Measurements from ENCODE around the gene ART1. TPM values are rescaled to one million over a fixed set of nuclear protein-coding genes. Genes with fewer than 3 reads are reported as not detected.
"Not testable (repeated sequence)": the region's sequence is repeated elsewhere in the genome, so short reads cannot be mapped to it uniquely, and the experiment has no call there.

Gene ART1
- not detected for polyA plus RNA-seq (2013, experiment 1 of 2)
- not detected for polyA plus RNA-seq (2013, experiment 2 of 2)

- H3K27ac ChIP-seq (ENCODE audit: low read depth, low read length, severe bottlenecking) = no peak within 1 kb of the TSS
Measured at GRCh38 chr11:3644817-3645235, at the start of gene ART1. ART1 (plus strand) TSS chr11:3645128; CDS start chr11:3659214, 14,086 bp downstream.

GRCh38 chr11:3597743-3598142 is 47.2 kb upstream of the ART1 start:
- H3K4me3 ChIP-seq (ENCODE audit: extremely low read depth, insufficient read depth, low read length, poor library complexity, severe bottlenecking); H3K4me1 ChIP-seq (ENCODE audit: control insufficient read depth, insufficient read depth, low read length, poor library complexity, severe bottlenecking); H3K9me3 ChIP-seq (ENCODE audit: control insufficient read depth, low read length); H3K36me3 ChIP-seq (ENCODE audit: control insufficient read depth, insufficient read depth, low read length); H3K27ac ChIP-seq (ENCODE audit: low read depth, low read length, severe bottlenecking): not testable (repeated sequence)
- WGBS, 2 experiments (ENCODE audit: insufficient coverage in 2 of 2) = 93% methylated on average over 14 of the region's 15 CpGs

More at GRCh38 chr11:3644817-3645235, at the start of gene ART1:
- H3K9me3 ChIP-seq (ENCODE audit: control insufficient read depth, low read length) = peaks cover 10% of the 10 kb centered on the region
- no peaks in the 10 kb centered on the region for H3K36me3 ChIP-seq (ENCODE audit: control insufficient read depth, insufficient read depth, low read length)
- WGBS, 2 experiments (ENCODE audit: insufficient coverage in 2 of 2) = 93 to 100% methylated on average over 2 of the region's 4 CpGs
- H3K4me3 ChIP-seq (ENCODE audit: extremely low read depth, insufficient read depth, low read length, poor library complexity, severe bottlenecking) = no peak within 1 kb of the TSS
- H3K4me1 ChIP-seq (ENCODE audit: control insufficient read depth, insufficient read depth, low read length, poor library complexity, severe bottlenecking) = no peaks in the 10 kb centered on the region

- H3K4me3 ChIP-seq (ENCODE audit: extremely low read depth, insufficient read depth, low read length, poor library complexity, severe bottlenecking); H3K36me3 ChIP-seq (ENCODE audit: control insufficient read depth, insufficient read depth, low read length); H3K27ac ChIP-seq (ENCODE audit: low read depth, low read length, severe bottlenecking); H3K4me1 ChIP-seq (ENCODE audit: control insufficient read depth, insufficient read depth, low read length, poor library complexity, severe bottlenecking); H3K9me3 ChIP-seq (ENCODE audit: control insufficient read depth, low read length): not testable (repeated sequence)
- 86 to 87% methylated on average over 2 of the region's 10 CpGs for WGBS, 2 experiments (ENCODE audit: insufficient coverage in 2 of 2)
Measured at GRCh38 chr11:3600201-3600600, 44.7 kb upstream of the ART1 start.

GRCh38 chr11:3604167-3604566 is 40.8 kb upstream of the ART1 start:
- Histone ChIP-seq H3K27ac (ENCODE audit: low read depth, low read length, severe bottlenecking) (no peak overlapping the region), H3K36me3 (ENCODE audit: control insufficient read depth, insufficient read depth, low read length) (no peaks in the 10 kb centered on the region), H3K4me3 (ENCODE audit: extremely low read depth, insufficient read depth, low read length, poor library complexity, severe bottlenecking) (no peak overlapping the region), H3K9me3 (ENCODE audit: control insufficient read depth, low read length) (no peaks in the 10 kb centered on the region), H3K4me1 (ENCODE audit: control insufficient read depth, insufficient read depth, low read length, poor library complexity, severe bottlenecking) (no peaks in the 10 kb centered on the region)
- WGBS, 2 experiments (ENCODE audit: insufficient coverage in 2 of 2) = 75 to 88% methylated on average over 1 of the region's 3 CpGs

- Histone ChIP-seq H3K4me1 (ENCODE audit: control insufficient read depth, insufficient read depth, low read length, poor library complexity, severe bottlenecking) (no peaks in the 10 kb centered on the region), H3K4me3 (ENCODE audit: extremely low read depth, insufficient read depth, low read length, poor library complexity, severe bottlenecking) (no peak overlapping the region), H3K9me3 (ENCODE audit: control insufficient read depth, low read length) (no peaks in the 10 kb centered on the region), H3K36me3 (ENCODE audit: control insufficient read depth, insufficient read depth, low read length) (no peaks in the 10 kb centered on the region), H3K27ac (ENCODE audit: low read depth, low read length, severe bottlenecking) (no peak overlapping the region)
- 93 to 100% methylated on average over 1 to 3 of the region's 3 CpGs for WGBS, 2 experiments (ENCODE audit: insufficient coverage in 2 of 2)
Measured at GRCh38 chr11:3605283-3605662, 39.7 kb upstream of the ART1 start.

- 94 to 98% methylated on average over 5 of the region's 5 CpGs for WGBS, 2 experiments (ENCODE audit: insufficient coverage in 2 of 2)
- Histone ChIP-seq H3K9me3 (ENCODE audit: control insufficient read depth, low read length) (no peaks in the 10 kb centered on the region), H3K4me1 (ENCODE audit: control insufficient read depth, insufficient read depth, low read length, poor library complexity, severe bottlenecking) (no peaks in the 10 kb centered on the region), H3K36me3 (ENCODE audit: control insufficient read depth, insufficient read depth, low read length) (no peaks in the 10 kb centered on the region), H3K4me3 (ENCODE audit: extremely low read depth, insufficient read depth, low read length, poor library complexity, severe bottlenecking) (no peak overlapping the region), H3K27ac (ENCODE audit: low read depth, low read length, severe bottlenecking) (no peak overlapping the region)
Measured at GRCh38 chr11:3605771-3606203, 39.1 kb upstream of the ART1 start.

GRCh38 chr11:3609416-3610265 is 35.3 kb upstream of the ART1 start:
- Histone ChIP-seq H3K27ac (ENCODE audit: low read depth, low read length, severe bottlenecking) (no peak overlapping the region), H3K4me3 (ENCODE audit: extremely low read depth, insufficient read depth, low read length, poor library complexity, severe bottlenecking) (no peak overlapping the region), H3K4me1 (ENCODE audit: control insufficient read depth, insufficient read depth, low read length, poor library complexity, severe bottlenecking) (peaks cover 7% of the 10 kb centered on the region), H3K36me3 (ENCODE audit: control insufficient read depth, insufficient read depth, low read length) (no peaks in the 10 kb centered on the region), H3K9me3 (ENCODE audit: control insufficient read depth, low read length) (no peaks in the 10 kb centered on the region)
- 49 to 54% methylated on average over 4 to 5 of the region's 7 CpGs for WGBS, 2 experiments (ENCODE audit: insufficient coverage in 2 of 2)

GRCh38 chr11:3610846-3611245 is 34.1 kb upstream of the ART1 start:
- 86 to 100% methylated on average over 1 to 2 of the region's 4 CpGs for WGBS, 2 experiments (ENCODE audit: insufficient coverage in 2 of 2)
- Histone ChIP-seq H3K27ac (ENCODE audit: low read depth, low read length, severe bottlenecking) (no peak overlapping the region), H3K36me3 (ENCODE audit: control insufficient read depth, insufficient read depth, low read length) (no peaks in the 10 kb centered on the region), H3K9me3 (ENCODE audit: control insufficient read depth, low read length) (no peaks in the 10 kb centered on the region), H3K4me1 (ENCODE audit: control insufficient read depth, insufficient read depth, low read length, poor library complexity, severe bottlenecking) (peaks cover 12% of the 10 kb centered on the region), H3K4me3 (ENCODE audit: extremely low read depth, insufficient read depth, low read length, poor library complexity, severe bottlenecking) (no peak overlapping the region)

- H3K27ac ChIP-seq (ENCODE audit: low read depth, low read length, severe bottlenecking) = no peak overlapping the region
- WGBS, 2 experiments (ENCODE audit: insufficient coverage in 2 of 2) = 80 to 89% methylated on average over 1 of the region's 3 CpGs
- H3K4me1 ChIP-seq (ENCODE audit: control insufficient read depth, insufficient read depth, low read length, poor library complexity, severe bottlenecking) = peaks cover 18% of the 10 kb centered on the region
- H3K36me3 ChIP-seq (ENCODE audit: control insufficient read depth, insufficient read depth, low read length) = no peaks in the 10 kb centered on the region
- H3K9me3 ChIP-seq (ENCODE audit: control insufficient read depth, low read length) = no peaks in the 10 kb centered on the region
- H3K4me3 ChIP-seq (ENCODE audit: extremely low read depth, insufficient read depth, low read length, poor library complexity, severe bottlenecking) = no peak overlapping the region
Measured at GRCh38 chr11:3611976-3612678, 32.8 kb upstream of the ART1 start.

- Histone ChIP-seq H3K9me3 (ENCODE audit: control insufficient read depth, low read length) (no peaks in the 10 kb centered on the region), H3K4me3 (ENCODE audit: extremely low read depth, insufficient read depth, low read length, poor library complexity, severe bottlenecking) (no peak overlapping the region), H3K27ac (ENCODE audit: low read depth, low read length, severe bottlenecking) (no peak overlapping the region), H3K4me1 (ENCODE audit: control insufficient read depth, insufficient read depth, low read length, poor library complexity, severe bottlenecking) (peaks cover 18% of the 10 kb centered on the region), H3K36me3 (ENCODE audit: control insufficient read depth, insufficient read depth, low read length) (no peaks in the 10 kb centered on the region)
- 80 to 85% methylated on average over 10 of the region's 10 CpGs for WGBS, 2 experiments (ENCODE audit: insufficient coverage in 2 of 2)
Measured at GRCh38 chr11:3613998-3614741, 30.8 kb upstream of the ART1 start.
